Erythroblast (primary cell): Measurements from ENCODE around the gene TES.

Source experiments
- GATA1 ChIP-seq: IDR thresholded peaks from 2 replicates; pipeline ENCODE4 v1.6.1; 2011; ENCODE audit warnings: low read depth, mild to moderate bottlenecking, control low read depth, low read length, moderate library complexity
- POLR2A ChIP-seq: IDR thresholded peaks from 2 replicates; pipeline ENCODE4 v1.6.1; 2011; ENCODE audit warnings: mild to moderate bottlenecking, low read length

DNA sequence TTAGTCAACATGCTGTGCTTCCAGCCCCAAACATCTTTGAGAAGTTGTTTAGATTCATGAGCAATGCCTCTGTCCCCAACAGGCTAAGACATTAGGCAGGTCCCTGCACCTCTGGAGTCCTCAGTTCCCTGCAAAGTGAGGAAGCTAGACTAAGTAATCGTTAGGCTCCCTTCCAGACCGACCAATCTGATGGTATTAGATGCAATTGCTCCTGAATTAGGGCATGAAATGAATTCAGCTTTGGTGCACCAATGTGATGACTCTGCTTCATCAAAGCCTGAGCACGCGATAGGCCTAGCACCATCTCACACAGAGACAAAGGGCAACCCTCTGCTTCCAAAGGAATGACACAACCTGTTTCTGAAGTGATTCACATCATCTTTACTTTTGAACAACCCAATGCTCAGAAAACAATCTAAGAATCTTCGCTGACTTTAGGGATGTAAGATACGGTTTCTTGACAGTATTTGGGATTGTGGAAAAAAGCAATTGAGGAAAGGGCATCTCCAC lies 723 bp upstream of the TES start:
- no peak for TF ChIP-seq POLR2A
- TF ChIP-seq GATA1: no peak
